GM23338 (cell line): ENCODE data around the gene PLPP4. TPM values are rescaled to one million over a fixed set of nuclear protein-coding genes. Genes with fewer than 3 reads are reported as not detected.

Experiments
- ATAC-seq: fragments of 200-7000 bp; cut with Tn5 transposase; 3 replicates; pipeline ENCODE4 v1.9.1; 2020
- DNase-seq: peaks from one replicate; pipeline ENCODE4 v3.0.0-alpha.2; 2015; ENCODE audit warnings: low spot score
- H2AFZ ChIP-seq: fragments of 200-600 bp; sonication (generic); 2 replicates; pipeline ENCODE4 v1.8.0; 2016; ENCODE audit warnings: antibody characterized with exemption, mild to moderate bottlenecking, moderate library complexity
- H3F3A ChIP-seq: fragments of 200-600 bp; sonication (generic); replicated peaks from 2 replicates; pipeline ENCODE4 v1.8.0; 2017; ENCODE audit warnings: antibody characterized with exemption, mixed run types, low read depth
- H3K27ac ChIP-seq: fragments of 200-600 bp; sonication (generic); 2 replicates; pipeline ENCODE4 v1.6.1; 2016; ENCODE audit warnings: low read depth
- H3K27me3 ChIP-seq: fragments of 200-600 bp; sonication (generic); 2 replicates; pipeline ENCODE4 v1.8.0; 2016; ENCODE audit warnings: mild to moderate bottlenecking, mixed run types, moderate library complexity; ENCODE audit not compliant: insufficient read depth
- H3K36me3 ChIP-seq: fragments of 200-600 bp; sonication (generic); 2 replicates; pipeline ENCODE4 v1.8.0; 2016; ENCODE audit warnings: mild to moderate bottlenecking; ENCODE audit not compliant: insufficient read depth
- H3K4me1 ChIP-seq: fragments of 200-600 bp; sonication (generic); 2 replicates; pipeline ENCODE4 v1.8.0; 2016; ENCODE audit warnings: mild to moderate bottlenecking, moderate library complexity; ENCODE audit not compliant: insufficient read depth
- H3K4me2 ChIP-seq: fragments of 200-600 bp; sonication (generic); 2 replicates; pipeline ENCODE4 v1.7.1; 2017; ENCODE audit warnings: mixed run types
- H3K4me3 ChIP-seq: fragments of 200-600 bp; sonication (generic); 2 replicates; pipeline ENCODE4 v1.6.1; 2016; ENCODE audit warnings: mixed run types
- H3K79me2 ChIP-seq: fragments of 200-600 bp; sonication (generic); replicated peaks from 2 replicates; pipeline ENCODE4 v1.8.0; 2017; ENCODE audit warnings: mild to moderate bottlenecking; ENCODE audit not compliant: insufficient read depth
- H3K9me2 ChIP-seq: fragments of 200-600 bp; sonication (generic); 2 replicates; pipeline ENCODE4 v1.8.0; 2017; ENCODE audit not compliant: insufficient read depth
- H4K20me1 ChIP-seq: fragments of 200-600 bp; sonication (generic); replicated peaks from 2 replicates; pipeline ENCODE4 v1.8.0; 2017; ENCODE audit warnings: mild to moderate bottlenecking; ENCODE audit not compliant: insufficient read depth
- H3K27ac Mint-ChIP-seq: 2 replicates; pipeline ENCODE4 v1.8.0; 2020; ENCODE audit warnings: inconsistent platforms, mild to moderate bottlenecking, moderate library complexity, mixed read lengths
- H3K27me3 Mint-ChIP-seq: 3 replicates; pipeline ENCODE4 v1.8.0; 2022; ENCODE audit warnings: low read depth, mild to moderate bottlenecking, moderate library complexity, mixed read lengths, inconsistent platforms; ENCODE audit not compliant: insufficient read depth, poor library complexity
- H3K36me3 Mint-ChIP-seq: 3 replicates; pipeline ENCODE4 v1.8.0; 2021; ENCODE audit warnings: low read depth, mild to moderate bottlenecking, inconsistent platforms, moderate library complexity, mixed read lengths
- H3K4me1 Mint-ChIP-seq: 3 replicates; pipeline ENCODE4 v1.8.0; 2020; ENCODE audit warnings: mild to moderate bottlenecking, inconsistent platforms, mixed read lengths
- H3K4me3 Mint-ChIP-seq: 3 replicates; pipeline ENCODE4 v1.8.0; 2021; ENCODE audit warnings: moderate library complexity, mild to moderate bottlenecking, inconsistent platforms, mixed read lengths
- H3K9me3 Mint-ChIP-seq: 3 replicates; pipeline ENCODE4 v1.8.0; 2020; ENCODE audit warnings: moderate library complexity, mild to moderate bottlenecking, inconsistent platforms, mixed read lengths
- CREB1 ChIP-seq: fragments of 250-450 bp; sonication (Bioruptor Pico); IDR thresholded peaks from 2 replicates; pipeline ENCODE4 v1.5.0; 2020; ENCODE audit warnings: low read depth, mild to moderate bottlenecking, moderate library complexity
- EZH2 ChIP-seq: fragments of 200-600 bp; sonication (generic); IDR thresholded peaks from one replicate; pipeline ENCODE4 v1.8.0; 2017; ENCODE audit warnings: antibody characterized with exemption, mild to moderate bottlenecking, low read depth; ENCODE audit not compliant: unreplicated experiment
- EZH2phosphoT487 ChIP-seq: fragments of 200-600 bp; sonication (generic); IDR thresholded peaks from one replicate; pipeline ENCODE4 v1.8.1; 2018; ENCODE audit warnings: antibody characterized with exemption; ENCODE audit not compliant: unreplicated experiment
- JUNB ChIP-seq: IDR thresholded peaks from one replicate; pipeline ENCODE4 v1.6.1; 2016; ENCODE audit warnings: antibody characterized with exemption; ENCODE audit not compliant: unreplicated experiment
- NANOG ChIP-seq: IDR thresholded peaks from 2 replicates; pipeline ENCODE4 v1.6.1; 2016; ENCODE audit warnings: antibody characterized with exemption, borderline replicate concordance
- POLR2AphosphoS5 ChIP-seq: IDR thresholded peaks from 2 replicates; pipeline ENCODE4 v1.6.1; 2016; ENCODE audit warnings: antibody characterized with exemption, low read depth
- STAT1 ChIP-seq: IDR thresholded peaks from one replicate; pipeline ENCODE4 v1.6.1; 2016; ENCODE audit warnings: antibody characterized with exemption; ENCODE audit not compliant: unreplicated experiment
- ZNF114 ChIP-seq: fragments of 250-450 bp; sonication (Bioruptor Pico); IDR thresholded peaks from 2 replicates; pipeline ENCODE4 v1.5.0; 2020; ENCODE audit warnings: mild to moderate bottlenecking, moderate library complexity
- ZNF331 ChIP-seq: fragments of 250-450 bp; sonication (Bioruptor Pico); IDR thresholded peaks from 2 replicates; pipeline ENCODE4 v1.5.0; 2020; ENCODE audit warnings: low read depth, mild to moderate bottlenecking, moderate library complexity
- polyA plus RNA-seq: library from polyadenylated mRNA; unstranded; fragments of >200 nt; fragmentation: Nextera tagmentation; extraction: Ambion mirVana; gene quantifications from 2 replicates; pipeline ENCODE4 v1.2.1, GENCODE V29; 2016
- total RNA-seq: library from RNA; depleted of rRNA; stranded (reverse); fragments of >200 nt; shearing (Covaris generic); gene quantifications from 2 replicates; pipeline ENCODE4 v1.2.3, GENCODE V29; 2014
- TF ChIP-seq, protein P1 (sequence below): IDR thresholded peaks from one replicate; pipeline ENCODE4 v1.6.1; 2018; ENCODE audit warnings: antibody characterized with exemption; ENCODE audit not compliant: unreplicated experiment
- TF ChIP-seq, protein P2 (sequence below), 2 experiments: fragments of 200-600 bp in 1 of 2; sonication (generic) in 1 of 2; conservative IDR thresholded peaks; 2 replicates each; pipeline versions ENCODE4 v1.5.1 to v1.6.1; 2016 to 2017; ENCODE audit warnings: antibody characterized with exemption in 2 of 2, low read depth in 2 of 2, mild to moderate bottlenecking in 2 of 2, moderate library complexity in 1 of 2
- TF ChIP-seq, protein P3 (sequence below): IDR thresholded peaks from 2 replicates; pipeline ENCODE4 v1.6.1; 2016; ENCODE audit warnings: antibody characterized with exemption
- TF ChIP-seq, protein P4 (sequence below): fragments of 250-450 bp; sonication (Bioruptor Pico); IDR thresholded peaks from 2 replicates; pipeline ENCODE4 v1.5.0; 2020; ENCODE audit warnings: mild to moderate bottlenecking, moderate library complexity

PLPP4 gene
- total and polyA plus RNA-seq, 2 experiments from 2014 or later: 0.24 to 0.31 TPM

DNA sequence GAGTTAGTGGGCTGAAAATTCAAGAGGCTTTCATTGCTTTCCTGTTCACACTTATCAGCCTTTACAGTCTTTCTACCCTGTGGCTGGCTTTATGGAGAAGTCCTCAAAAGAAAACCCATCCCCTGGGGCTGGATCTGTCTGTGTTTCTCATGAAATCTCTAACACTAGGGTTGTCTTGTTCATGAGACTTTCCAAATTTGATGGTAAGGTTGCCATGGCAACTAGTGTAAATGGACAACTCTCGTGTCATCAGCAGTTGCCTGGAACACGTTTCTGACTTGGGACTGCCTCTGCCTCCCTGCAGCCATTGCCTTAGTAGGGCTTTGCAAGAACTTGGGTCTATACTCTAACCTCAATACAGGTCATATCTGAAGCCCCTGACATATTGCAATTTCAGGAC lies 35.8 kb upstream of the PLPP4 start:
- Histone ChIP-seq H2AFZ (no peak overlapping the region), H3K9me2 (no peaks in the 10 kb centered on the region), H3K4me3 (no peak overlapping the region), H3K4me1 (no peaks in the 10 kb centered on the region), H4K20me1 (no peaks in the 10 kb centered on the region), H3K79me2 (no peaks in the 10 kb centered on the region), H3K27me3 (no peaks in the 10 kb centered on the region), H3K4me2 (no peak overlapping the region), H3K36me3 (no peaks in the 10 kb centered on the region), H3F3A (no peaks in the 10 kb centered on the region), H3K27ac (no peak overlapping the region)
- no peak for TF ChIP-seq NANOG
- TF ChIP-seq, protein P1, sequence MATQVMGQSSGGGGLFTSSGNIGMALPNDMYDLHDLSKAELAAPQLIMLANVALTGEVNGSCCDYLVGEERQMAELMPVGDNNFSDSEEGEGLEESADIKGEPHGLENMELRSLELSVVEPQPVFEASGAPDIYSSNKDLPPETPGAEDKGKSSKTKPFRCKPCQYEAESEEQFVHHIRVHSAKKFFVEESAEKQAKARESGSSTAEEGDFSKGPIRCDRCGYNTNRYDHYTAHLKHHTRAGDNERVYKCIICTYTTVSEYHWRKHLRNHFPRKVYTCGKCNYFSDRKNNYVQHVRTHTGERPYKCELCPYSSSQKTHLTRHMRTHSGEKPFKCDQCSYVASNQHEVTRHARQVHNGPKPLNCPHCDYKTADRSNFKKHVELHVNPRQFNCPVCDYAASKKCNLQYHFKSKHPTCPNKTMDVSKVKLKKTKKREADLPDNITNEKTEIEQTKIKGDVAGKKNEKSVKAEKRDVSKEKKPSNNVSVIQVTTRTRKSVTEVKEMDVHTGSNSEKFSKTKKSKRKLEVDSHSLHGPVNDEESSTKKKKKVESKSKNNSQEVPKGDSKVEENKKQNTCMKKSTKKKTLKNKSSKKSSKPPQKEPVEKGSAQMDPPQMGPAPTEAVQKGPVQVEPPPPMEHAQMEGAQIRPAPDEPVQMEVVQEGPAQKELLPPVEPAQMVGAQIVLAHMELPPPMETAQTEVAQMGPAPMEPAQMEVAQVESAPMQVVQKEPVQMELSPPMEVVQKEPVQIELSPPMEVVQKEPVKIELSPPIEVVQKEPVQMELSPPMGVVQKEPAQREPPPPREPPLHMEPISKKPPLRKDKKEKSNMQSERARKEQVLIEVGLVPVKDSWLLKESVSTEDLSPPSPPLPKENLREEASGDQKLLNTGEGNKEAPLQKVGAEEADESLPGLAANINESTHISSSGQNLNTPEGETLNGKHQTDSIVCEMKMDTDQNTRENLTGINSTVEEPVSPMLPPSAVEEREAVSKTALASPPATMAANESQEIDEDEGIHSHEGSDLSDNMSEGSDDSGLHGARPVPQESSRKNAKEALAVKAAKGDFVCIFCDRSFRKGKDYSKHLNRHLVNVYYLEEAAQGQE: no peak
- TF ChIP-seq EZH2: no peak
- no peak for TF ChIP-seq JUNB
- TF ChIP-seq, protein P2, sequence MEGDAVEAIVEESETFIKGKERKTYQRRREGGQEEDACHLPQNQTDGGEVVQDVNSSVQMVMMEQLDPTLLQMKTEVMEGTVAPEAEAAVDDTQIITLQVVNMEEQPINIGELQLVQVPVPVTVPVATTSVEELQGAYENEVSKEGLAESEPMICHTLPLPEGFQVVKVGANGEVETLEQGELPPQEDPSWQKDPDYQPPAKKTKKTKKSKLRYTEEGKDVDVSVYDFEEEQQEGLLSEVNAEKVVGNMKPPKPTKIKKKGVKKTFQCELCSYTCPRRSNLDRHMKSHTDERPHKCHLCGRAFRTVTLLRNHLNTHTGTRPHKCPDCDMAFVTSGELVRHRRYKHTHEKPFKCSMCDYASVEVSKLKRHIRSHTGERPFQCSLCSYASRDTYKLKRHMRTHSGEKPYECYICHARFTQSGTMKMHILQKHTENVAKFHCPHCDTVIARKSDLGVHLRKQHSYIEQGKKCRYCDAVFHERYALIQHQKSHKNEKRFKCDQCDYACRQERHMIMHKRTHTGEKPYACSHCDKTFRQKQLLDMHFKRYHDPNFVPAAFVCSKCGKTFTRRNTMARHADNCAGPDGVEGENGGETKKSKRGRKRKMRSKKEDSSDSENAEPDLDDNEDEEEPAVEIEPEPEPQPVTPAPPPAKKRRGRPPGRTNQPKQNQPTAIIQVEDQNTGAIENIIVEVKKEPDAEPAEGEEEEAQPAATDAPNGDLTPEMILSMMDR (conservative IDR thresholded peaks at IDR 0.05; ENCODE audit: low read depth in 2 of 2): no peak
- TF ChIP-seq ZNF331 (CRISPR knock-in tag): no peak
- TF ChIP-seq, protein P3, sequence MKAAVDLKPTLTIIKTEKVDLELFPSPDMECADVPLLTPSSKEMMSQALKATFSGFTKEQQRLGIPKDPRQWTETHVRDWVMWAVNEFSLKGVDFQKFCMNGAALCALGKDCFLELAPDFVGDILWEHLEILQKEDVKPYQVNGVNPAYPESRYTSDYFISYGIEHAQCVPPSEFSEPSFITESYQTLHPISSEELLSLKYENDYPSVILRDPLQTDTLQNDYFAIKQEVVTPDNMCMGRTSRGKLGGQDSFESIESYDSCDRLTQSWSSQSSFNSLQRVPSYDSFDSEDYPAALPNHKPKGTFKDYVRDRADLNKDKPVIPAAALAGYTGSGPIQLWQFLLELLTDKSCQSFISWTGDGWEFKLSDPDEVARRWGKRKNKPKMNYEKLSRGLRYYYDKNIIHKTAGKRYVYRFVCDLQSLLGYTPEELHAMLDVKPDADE: no peak
- no peak for TF ChIP-seq EZH2phosphoT487
- no peak for TF ChIP-seq CREB1
- TF ChIP-seq, protein P4, sequence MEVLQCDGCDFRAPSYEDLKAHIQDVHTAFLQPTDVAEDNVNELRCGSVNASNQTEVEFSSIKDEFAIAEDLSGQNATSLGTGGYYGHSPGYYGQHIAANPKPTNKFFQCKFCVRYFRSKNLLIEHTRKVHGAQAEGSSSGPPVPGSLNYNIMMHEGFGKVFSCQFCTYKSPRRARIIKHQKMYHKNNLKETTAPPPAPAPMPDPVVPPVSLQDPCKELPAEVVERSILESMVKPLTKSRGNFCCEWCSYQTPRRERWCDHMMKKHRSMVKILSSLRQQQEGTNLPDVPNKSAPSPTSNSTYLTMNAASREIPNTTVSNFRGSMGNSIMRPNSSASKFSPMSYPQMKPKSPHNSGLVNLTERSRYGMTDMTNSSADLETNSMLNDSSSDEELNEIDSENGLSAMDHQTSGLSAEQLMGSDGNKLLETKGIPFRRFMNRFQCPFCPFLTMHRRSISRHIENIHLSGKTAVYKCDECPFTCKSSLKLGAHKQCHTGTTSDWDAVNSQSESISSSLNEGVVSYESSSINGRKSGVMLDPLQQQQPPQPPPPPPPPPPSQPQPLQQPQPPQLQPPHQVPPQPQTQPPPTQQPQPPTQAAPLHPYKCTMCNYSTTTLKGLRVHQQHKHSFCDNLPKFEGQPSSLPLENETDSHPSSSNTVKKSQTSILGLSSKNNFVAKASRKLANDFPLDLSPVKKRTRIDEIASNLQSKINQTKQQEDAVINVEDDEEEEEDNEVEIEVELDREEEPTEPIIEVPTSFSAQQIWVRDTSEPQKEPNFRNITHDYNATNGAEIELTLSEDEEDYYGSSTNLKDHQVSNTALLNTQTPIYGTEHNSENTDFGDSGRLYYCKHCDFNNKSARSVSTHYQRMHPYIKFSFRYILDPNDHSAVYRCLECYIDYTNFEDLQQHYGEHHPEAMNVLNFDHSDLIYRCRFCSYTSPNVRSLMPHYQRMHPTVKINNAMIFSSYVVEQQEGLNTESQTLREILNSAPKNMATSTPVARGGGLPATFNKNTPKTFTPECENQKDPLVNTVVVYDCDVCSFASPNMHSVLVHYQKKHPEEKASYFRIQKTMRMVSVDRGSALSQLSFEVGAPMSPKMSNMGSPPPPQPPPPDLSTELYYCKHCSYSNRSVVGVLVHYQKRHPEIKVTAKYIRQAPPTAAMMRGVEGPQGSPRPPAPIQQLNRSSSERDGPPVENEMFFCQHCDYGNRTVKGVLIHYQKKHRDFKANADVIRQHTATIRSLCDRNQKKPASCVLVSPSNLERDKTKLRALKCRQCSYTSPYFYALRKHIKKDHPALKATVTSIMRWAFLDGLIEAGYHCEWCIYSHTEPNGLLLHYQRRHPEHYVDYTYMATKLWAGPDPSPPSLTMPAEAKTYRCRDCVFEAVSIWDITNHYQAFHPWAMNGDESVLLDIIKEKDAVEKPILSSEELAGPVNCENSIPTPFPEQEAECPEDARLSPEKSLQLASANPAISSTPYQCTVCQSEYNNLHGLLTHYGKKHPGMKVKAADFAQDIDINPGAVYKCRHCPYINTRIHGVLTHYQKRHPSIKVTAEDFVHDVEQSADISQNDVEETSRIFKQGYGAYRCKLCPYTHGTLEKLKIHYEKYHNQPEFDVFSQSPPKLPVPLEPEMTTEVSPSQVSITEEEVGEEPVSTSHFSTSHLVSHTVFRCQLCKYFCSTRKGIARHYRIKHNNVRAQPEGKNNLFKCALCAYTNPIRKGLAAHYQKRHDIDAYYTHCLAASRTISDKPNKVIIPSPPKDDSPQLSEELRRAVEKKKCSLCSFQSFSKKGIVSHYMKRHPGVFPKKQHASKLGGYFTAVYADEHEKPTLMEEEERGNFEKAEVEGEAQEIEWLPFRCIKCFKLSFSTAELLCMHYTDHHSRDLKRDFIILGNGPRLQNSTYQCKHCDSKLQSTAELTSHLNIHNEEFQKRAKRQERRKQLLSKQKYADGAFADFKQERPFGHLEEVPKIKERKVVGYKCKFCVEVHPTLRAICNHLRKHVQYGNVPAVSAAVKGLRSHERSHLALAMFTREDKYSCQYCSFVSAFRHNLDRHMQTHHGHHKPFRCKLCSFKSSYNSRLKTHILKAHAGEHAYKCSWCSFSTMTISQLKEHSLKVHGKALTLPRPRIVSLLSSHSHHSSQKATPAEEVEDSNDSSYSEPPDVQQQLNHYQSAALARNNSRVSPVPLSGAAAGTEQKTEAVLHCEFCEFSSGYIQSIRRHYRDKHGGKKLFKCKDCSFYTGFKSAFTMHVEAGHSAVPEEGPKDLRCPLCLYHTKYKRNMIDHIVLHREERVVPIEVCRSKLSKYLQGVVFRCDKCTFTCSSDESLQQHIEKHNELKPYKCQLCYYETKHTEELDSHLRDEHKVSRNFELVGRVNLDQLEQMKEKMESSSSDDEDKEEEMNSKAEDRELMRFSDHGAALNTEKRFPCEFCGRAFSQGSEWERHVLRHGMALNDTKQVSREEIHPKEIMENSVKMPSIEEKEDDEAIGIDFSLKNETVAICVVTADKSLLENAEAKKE (CRISPR knock-in tag): no peak
- no peak for TF ChIP-seq STAT1
- TF ChIP-seq ZNF114: no peak
- no peak for TF ChIP-seq POLR2AphosphoS5
- no peaks in the 10 kb centered on the region for H3K27me3 Mint-ChIP-seq
- ATAC-seq: no peak
- H3K4me3 Mint-ChIP-seq: no peak overlapping the region
- DNase-seq: no peak
- H3K27ac Mint-ChIP-seq: no peak overlapping the region
- no peaks in the 10 kb centered on the region; the same call in 2 of the 3 replicates for H3K9me3 Mint-ChIP-seq
- H3K36me3 Mint-ChIP-seq: no peaks in the 10 kb centered on the region
- peaks cover 4% of the 10 kb centered on the region; the same call in 1 of the 3 replicates for H3K4me1 Mint-ChIP-seq
